Thyroid gland (tissue), 4 donors: ENCODE data around the gene CDIP1.

Experiments used
- POLR2A ChIP-seq, 2 donors: fragments of 450-650 bp; IDR thresholded peaks; one replicate each; pipeline ENCODE4 v1.6.1; 2017; ENCODE audit warnings: antibody characterized with exemption in 2 of 2, mild to moderate bottlenecking in 2 of 2, moderate library complexity in 1 of 2
- TF ChIP-seq, protein P1 (sequence below), 6 experiments: fragments of 200-600 bp in 3 of 6; fragments of 450-650 bp in 3 of 6; sonication (generic) in 3 of 6; IDR thresholded peaks; one replicate each; pipeline ENCODE4 v1.5.1; 2016 to 2019; ENCODE audit warnings: antibody characterized with exemption in 6 of 6, mild to moderate bottlenecking in 2 of 6, inconsistent platforms in 1 of 6, moderate library complexity in 1 of 6

- no peak for TF ChIP-seq POLR2A (IDR thresholded peaks at IDR 0.05)
- TF ChIP-seq, protein P1, sequence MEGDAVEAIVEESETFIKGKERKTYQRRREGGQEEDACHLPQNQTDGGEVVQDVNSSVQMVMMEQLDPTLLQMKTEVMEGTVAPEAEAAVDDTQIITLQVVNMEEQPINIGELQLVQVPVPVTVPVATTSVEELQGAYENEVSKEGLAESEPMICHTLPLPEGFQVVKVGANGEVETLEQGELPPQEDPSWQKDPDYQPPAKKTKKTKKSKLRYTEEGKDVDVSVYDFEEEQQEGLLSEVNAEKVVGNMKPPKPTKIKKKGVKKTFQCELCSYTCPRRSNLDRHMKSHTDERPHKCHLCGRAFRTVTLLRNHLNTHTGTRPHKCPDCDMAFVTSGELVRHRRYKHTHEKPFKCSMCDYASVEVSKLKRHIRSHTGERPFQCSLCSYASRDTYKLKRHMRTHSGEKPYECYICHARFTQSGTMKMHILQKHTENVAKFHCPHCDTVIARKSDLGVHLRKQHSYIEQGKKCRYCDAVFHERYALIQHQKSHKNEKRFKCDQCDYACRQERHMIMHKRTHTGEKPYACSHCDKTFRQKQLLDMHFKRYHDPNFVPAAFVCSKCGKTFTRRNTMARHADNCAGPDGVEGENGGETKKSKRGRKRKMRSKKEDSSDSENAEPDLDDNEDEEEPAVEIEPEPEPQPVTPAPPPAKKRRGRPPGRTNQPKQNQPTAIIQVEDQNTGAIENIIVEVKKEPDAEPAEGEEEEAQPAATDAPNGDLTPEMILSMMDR (IDR thresholded peaks at IDR 0.05), result no peak
Measured at GRCh38 chr16:4510131-4510530, 28.4 kb downstream of the CDIP1 start.
